ENCODE data around the gene CANT1. TPM values are rescaled to one million over a fixed set of nuclear protein-coding genes. Genes with fewer than 3 reads are reported as not detected.
A peak's percentile ranks its signal among the peaks of the same experiment; 100 is the strongest.

The CANT1 gene
- total and polyA plus RNA-seq, 2 of the 13 experiments (the other 11 are each of a cell fraction or from before 2014, with no cell fraction given) = 34.1 to 42.1 TPM

GRCh38 chr17:79009397-79010303 lies at the start of gene CANT1 (continued):
- TF ChIP-seq, protein P1, sequence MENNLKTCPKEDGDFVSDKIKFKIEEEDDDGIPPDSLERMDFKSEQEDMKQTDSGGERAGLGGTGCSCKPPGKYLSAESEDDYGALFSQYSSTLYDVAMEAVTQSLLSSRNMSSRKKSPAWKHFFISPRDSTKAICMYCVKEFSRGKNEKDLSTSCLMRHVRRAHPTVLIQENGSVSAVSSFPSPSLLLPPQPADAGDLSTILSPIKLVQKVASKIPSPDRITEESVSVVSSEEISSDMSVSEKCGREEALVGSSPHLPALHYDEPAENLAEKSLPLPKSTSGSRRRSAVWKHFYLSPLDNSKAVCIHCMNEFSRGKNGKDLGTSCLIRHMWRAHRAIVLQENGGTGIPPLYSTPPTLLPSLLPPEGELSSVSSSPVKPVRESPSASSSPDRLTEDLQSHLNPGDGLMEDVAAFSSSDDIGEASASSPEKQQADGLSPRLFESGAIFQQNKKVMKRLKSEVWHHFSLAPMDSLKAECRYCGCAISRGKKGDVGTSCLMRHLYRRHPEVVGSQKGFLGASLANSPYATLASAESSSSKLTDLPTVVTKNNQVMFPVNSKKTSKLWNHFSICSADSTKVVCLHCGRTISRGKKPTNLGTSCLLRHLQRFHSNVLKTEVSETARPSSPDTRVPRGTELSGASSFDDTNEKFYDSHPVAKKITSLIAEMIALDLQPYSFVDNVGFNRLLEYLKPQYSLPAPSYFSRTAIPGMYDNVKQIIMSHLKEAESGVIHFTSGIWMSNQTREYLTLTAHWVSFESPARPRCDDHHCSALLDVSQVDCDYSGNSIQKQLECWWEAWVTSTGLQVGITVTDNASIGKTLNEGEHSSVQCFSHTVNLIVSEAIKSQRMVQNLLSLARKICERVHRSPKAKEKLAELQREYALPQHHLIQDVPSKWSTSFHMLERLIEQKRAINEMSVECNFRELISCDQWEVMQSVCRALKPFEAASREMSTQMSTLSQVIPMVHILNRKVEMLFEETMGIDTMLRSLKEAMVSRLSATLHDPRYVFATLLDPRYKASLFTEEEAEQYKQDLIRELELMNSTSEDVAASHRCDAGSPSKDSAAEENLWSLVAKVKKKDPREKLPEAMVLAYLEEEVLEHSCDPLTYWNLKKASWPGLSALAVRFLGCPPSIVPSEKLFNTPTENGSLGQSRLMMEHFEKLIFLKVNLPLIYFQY (CRISPR knock-in tag; IDR thresholded peaks at IDR 0.05; ENCODE audit: borderline replicate concordance) = peak; percentile 86; the same call in 1 of the 2 replicates
- TF ChIP-seq ZNF3 (CRISPR knock-in tag; IDR thresholded peaks at IDR 0.05) = no peak
- no peak for TF ChIP-seq EHMT2 (IDR thresholded peaks at IDR 0.05; ENCODE audit: borderline replicate concordance, low read depth, low read length)
- TF ChIP-seq ZSCAN5A (CRISPR knock-in tag; IDR thresholded peaks at IDR 0.05; ENCODE audit: borderline replicate concordance) = 0 out of 2 replicates have a peak, but pooled peaks have one; percentile 19
- no peak; the same call in 1 of the 2 replicates for TF ChIP-seq TOE1 (CRISPR knock-in tag; IDR thresholded peaks at IDR 0.05)
- no peak for TF ChIP-seq ZNF615 (CRISPR knock-in tag; IDR thresholded peaks at IDR 0.05; ENCODE audit: borderline replicate concordance)
- TF ChIP-seq RBAK (CRISPR knock-in tag; IDR thresholded peaks at IDR 0.05) = no peak
- no peak for TF ChIP-seq ZNF775 (CRISPR knock-in tag; IDR thresholded peaks at IDR 0.05; ENCODE audit: borderline replicate concordance)
- no peak for TF ChIP-seq HDAC6 (IDR thresholded peaks at IDR 0.05; ENCODE audit: low read depth, low read length)
- TF ChIP-seq FOXJ3 (CRISPR knock-in tag; IDR thresholded peaks at IDR 0.05; ENCODE audit: borderline replicate concordance) = no peak
- no peak for TF ChIP-seq ATF6 (CRISPR knock-in tag; conservative IDR thresholded peaks at IDR 0.05)
- no peak for TF ChIP-seq ZKSCAN1 (IDR thresholded peaks at IDR 0.05; ENCODE audit: low read length)
- no peak for TF ChIP-seq ZNF572 (CRISPR knock-in tag; IDR thresholded peaks at IDR 0.05)
- TF ChIP-seq ZNF292 (CRISPR knock-in tag; IDR thresholded peaks at IDR 0.05; ENCODE audit: borderline replicate concordance, low read depth) = no peak
- TF ChIP-seq SNRNP70 (IDR thresholded peaks at IDR 0.05; ENCODE audit: low read depth, low read length) = no peak
